HG03432 (cell line): ENCODE data around the gene SMPD3.
"Not testable (repeated sequence)": the region's sequence is repeated elsewhere in the genome, so short reads cannot be mapped to it uniquely, and the experiment has no call there.

ENCODE experiments used
- ATAC-seq: cut with Tn5 transposase; IDR thresholded peaks from one replicate; pipeline ENCODE4 v1.9.1; 2021; ENCODE audit warnings: mild to moderate bottlenecking, moderate library complexity; ENCODE audit not compliant: unreplicated experiment

The SMPD3 gene

DNA sequence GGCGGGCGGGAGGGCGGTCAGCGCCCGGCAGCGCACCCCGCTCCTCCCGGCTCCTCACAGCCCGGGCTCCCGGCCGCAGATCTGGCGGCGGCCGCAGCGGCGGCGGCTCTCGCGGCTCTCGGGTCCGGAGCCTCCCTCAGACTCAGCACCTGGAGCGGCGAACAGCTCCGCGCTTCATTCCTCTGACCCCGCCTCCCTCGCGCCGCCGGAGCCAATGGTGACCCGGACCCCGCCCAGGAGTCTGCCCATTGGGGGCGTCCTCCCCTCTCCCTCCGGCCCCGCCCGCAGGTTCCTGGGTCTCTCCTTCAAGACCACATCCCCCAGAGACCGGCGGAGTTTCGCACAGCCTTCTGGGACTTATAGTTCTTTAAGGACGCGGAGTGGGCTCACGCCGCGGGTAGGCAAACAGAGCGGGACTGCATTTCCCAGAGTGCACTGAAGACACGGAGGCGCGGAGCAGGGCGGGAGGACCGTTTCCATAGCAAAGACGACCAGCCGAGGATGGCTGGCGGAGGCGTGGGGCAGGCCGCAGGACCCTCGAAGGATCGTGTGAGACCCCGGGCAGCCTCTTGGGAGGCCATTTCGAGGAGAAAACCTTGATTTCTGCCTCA, at the start of gene SMPD3:
Gene SMPD3 (minus strand): TSS at position 149 of the 611 bp plus-strand sequence. CDS start 76,327 bp downstream, outside the sequence.
- peak; percentile 88 for ATAC-seq

DNA sequence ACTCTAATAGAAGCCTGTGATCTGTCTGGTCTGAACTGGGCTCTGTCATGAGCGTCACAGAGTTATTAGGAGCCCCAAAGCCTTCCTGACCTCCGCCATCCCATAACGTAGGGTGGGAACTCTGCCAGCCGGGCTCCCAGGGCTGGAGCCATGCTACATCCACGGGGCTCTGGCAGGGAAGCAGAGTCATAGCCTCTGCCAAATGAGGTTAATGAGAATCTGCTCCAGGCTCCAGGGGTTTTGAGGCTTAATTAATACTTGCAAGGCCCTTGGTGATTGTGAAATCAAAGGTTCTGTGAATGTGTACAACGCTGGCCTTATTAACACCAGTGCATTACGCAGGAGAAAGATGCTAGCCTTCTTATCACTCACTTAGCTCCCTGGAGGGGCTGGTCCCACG, 48.4 kb upstream of the SMPD3 start:
- no peak for ATAC-seq

DNA sequence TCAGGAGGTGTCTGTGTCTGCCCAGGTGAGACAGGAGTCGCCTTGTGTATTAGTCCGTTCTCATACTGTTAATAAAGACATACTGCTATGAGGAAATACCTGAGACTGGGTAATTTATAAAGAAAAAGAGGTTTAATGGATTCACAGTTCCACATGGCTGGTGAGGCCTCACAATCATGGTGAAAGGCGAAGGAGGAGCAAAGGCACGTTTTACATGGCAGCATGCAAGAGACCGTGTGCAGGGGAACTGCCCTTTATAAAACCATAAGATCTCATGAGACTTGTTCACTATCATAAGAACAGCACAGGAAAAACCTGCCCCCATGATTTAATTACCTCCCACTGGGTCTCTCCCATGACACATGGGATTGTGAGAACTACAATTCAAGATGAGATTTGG, 46.0 kb upstream of the SMPD3 start:
- not testable (repeated sequence) for ATAC-seq

- ATAC-seq, result no peak
Measured at GRCh38 chr16:68493412-68494070, 45.2 kb upstream of the SMPD3 start.

GRCh38 chr16:68492543-68493411, 44.5 kb upstream of the SMPD3 start:
- no peak for ATAC-seq

DNA sequence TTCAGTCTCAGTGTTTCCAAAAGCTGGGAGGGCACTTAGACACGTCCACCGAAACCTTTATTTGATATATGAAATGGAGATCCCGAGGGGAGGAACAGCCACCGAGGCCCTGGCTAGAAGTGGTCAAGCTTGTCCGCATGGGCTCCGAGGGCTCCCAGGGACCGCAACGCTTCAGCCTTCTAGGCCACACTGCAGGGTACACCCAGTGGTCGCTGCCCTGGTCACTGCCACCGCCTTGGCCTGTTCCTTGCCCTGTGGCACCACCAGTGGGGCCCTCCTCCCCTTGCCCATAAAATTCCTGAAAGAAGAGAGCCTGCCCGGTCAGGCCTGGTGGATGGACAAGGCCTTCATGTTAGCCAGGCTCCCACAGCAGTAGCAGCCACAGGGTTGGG, 43.8 kb upstream of the SMPD3 start:
- ATAC-seq, result no peak

DNA sequence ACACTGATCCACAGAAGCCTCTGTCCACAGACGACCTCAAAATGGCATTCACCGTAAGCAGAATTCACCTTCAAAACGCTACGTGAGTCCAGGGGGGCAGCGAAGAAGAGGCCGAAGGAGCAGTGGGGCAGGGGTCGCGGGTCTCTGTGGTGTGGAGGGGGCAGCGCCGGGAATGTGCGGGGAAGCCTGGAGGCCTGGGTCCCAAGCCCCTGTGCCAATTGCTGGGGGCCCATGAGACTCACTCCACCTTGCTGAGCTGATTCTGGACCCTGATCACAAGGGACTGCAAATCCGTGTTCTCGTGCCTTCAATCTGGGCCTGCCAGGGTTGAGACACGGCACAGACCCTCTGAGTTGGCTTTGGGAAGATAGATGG, 43.3 kb upstream of the SMPD3 start:
- no peak for ATAC-seq

DNA sequence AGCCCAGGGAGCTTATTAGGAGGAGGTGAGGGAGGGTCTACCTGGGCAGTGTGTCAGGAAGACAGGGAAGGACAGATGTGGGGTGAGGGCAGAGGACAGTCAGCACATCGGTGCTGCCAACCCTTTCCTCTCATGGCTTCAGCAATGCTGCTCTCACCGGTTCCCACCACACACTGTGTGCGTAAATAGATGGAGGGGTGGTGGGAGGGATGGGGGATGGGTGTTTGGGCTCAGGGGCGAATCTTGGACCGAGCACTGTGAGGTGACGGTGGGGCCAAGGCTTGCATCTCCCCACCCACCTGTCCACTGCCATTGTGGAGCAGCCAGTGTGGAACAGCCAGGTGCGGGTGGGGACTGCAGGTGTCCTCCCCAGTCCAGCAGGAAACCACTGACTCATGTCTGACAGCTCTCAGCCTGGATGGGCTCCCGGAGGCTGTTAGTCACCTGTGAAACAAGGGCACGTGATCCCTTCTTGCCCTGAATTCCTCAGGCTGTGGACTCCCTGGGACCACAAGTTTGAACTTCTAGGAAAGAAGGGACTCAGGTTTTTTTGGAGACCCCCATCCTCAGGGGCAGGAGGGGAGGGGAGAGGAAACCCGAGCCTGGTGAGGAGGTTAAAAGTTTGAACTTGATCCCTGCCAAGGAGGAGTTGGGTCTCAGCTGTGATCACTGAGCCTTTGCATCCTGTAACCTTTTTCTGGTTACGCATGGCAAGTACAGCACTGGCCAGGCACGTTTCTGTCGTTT, 42.7 kb upstream of the SMPD3 start:
- no peak for ATAC-seq

GRCh38 chr16:68490358-68490757, 42.0 kb upstream of the SMPD3 start:
- ATAC-seq, result no peak

DNA sequence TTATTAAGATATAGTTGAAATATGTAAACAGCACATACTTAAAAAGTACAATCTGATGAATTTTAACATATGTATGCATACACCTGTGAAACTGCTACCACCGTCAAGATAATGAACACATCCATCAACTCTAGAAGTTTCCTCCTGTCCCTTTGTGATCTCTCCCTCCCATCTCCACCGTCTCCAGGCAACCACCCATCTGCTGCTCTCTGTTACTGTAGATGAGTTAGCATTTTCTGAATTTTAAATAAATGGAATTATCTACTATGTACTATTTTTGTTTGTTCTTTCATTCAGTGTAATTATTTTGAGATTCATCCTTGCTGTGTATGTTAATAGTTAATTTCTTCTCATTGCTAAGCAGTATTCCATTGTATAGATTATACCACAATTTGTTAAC, 40.2 kb upstream of the SMPD3 start:
- no peak for ATAC-seq

DNA sequence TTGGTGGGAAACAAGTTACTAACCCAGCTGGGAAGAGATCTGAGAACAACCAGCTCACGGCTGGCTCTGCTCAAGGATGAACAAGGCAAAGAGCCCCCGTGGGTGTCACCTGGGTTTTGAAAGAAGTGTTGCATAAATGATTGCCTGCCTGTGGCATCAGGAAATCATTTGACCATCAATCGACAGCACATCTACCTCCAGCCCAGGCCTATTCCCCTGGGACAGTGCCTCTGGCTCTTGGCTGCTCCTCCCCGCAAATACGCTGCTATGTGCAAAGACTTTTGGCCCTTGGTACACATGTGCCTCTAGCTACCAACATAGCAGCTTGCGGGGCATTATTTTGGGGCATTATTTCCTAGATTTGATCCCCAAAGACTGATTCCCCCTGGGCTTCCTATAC, 39.4 kb upstream of the SMPD3 start:
- ATAC-seq, result no peak

DNA sequence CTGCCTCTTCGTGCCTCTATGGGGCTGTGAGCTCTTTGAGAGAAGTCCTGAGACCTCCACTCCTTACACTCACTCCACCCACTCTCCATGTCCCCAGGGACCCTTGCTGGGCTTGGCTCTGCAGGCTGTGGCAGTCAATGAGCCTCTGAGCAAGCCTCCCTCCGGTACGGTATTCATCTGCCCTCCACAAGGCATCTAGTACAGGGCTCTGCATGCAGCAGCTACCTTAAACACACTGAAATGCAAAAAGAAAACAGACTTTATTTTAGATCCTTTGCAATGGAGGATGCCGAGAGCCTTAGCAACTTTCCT, 38.9 kb upstream of the SMPD3 start:
- no peak for ATAC-seq

- no peak for ATAC-seq
Measured at GRCh38 chr16:68486502-68487202, 38.3 kb upstream of the SMPD3 start.

DNA sequence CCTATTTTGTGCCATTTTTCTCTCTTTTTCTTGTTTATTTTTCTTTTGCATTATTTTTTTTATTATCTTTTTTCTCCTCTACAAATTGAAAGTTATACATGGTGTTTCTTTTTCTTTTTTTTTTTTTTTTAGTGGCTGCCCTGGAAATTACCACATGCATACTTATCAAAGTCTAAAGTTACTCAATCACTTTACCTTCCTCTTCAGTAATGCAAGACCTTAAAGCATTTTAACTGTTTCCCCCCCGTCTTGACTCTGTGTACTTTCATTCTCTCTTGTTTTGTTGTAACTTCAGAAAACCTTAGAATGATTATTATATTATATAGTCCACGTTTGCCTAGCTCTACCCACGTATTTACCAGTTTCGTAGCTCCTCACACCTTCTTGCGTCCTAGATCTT, 33.3 kb upstream of the SMPD3 start:
- no peak for ATAC-seq

DNA sequence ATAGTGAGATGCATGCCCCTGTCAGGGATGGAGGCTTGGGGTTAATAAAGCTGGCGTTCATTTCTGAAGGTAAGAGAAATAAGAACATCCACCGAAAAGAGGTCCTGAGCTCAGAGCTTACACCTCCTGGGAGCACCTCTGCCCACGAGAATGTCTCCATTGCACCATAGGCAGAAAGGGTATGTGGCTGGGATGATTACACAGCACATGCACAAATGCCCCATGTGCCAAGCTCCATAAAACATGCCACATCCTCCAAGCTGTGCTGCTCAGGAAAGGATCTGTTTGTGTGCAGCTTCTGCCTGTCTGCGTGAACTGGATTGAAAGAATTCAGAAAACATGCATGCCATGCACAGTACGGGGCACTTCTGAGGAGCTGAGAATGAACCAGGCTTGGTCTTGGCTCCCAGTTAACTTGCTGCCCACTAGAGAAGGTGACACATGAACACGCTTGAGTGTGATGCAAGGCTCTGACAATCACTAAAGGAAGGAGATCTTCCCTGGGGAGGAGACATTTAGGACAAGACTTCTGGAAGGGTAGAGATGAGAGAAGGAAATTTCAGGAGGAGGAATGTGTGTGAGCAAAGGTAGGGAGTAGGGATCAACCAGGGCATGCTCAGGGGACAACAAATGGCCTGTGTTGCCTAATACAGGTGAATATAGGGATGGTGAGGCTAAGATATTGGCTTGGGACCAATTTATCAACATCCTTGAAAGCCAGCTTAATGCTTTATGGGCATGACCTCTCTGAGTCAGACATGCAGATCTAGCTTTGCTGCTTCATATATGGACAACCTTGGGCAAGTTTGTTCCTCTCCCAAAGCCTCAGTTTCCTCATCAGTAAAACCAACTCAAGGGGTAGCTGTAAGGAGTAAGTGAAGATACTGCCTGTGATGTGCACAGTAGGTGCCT, 32.0 kb upstream of the SMPD3 start:
- ATAC-seq, result no peak

- no peak for ATAC-seq
Measured at GRCh38 chr16:68479271-68479670, 31.0 kb upstream of the SMPD3 start.

DNA sequence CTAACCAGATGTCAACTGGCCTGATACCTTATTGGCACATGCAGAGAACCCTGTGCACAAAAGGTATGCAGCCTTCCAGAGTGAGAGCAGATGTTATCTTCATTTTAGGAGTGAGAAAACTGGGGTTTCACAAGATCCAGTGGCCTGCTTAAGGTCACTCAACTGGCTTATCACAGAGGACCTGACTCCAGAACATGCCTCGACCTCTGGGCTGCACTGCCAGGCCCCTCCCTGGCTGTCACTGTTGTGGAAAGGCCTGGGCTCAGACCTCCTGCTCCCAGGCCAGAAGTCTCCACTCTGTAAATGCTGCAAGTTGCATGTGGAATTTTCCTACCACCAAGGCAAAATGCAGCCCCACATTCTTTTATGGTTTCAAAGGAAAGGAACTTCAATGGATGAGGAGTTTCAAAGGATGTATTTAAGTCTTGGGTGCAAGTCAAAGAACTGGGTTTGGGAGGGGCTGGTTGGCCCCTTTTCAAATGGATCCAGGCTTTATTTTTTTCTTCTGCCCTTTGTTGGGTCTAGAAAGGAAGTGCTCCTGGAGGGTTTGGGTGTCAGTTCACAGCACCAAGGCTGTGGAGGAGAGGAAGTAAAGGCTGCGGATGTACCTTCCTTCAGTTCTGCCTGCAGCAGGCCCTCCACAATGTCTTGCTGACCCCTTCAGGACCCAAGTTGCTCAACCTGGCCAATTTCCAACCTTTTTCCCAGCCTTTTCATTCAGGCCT, 30.4 kb upstream of the SMPD3 start:
- no peak for ATAC-seq

GRCh38 chr16:68475071-68475470, 26.8 kb upstream of the SMPD3 start:
- ATAC-seq, result no peak
